KMS-11 (cell line): ENCODE data around the gene BEST4.

ENCODE experiments used
- H2AFZ ChIP-seq: fragments of 200-600 bp; sonication (generic); 2 replicates; pipeline ENCODE4 v1.6.1; 2016; ENCODE audit warnings: antibody characterized with exemption, mixed run types, low read depth
- H3K27ac ChIP-seq: fragments of 200-600 bp; sonication (generic); 2 replicates; pipeline ENCODE4 v1.6.1; 2016; ENCODE audit warnings: mild to moderate bottlenecking, mixed run types
- H3K27me3 ChIP-seq: fragments of 200-600 bp; sonication (generic); 2 replicates; pipeline ENCODE4 v1.6.1; 2017; ENCODE audit warnings: mild to moderate bottlenecking, low read depth, mixed run types, moderate library complexity; ENCODE audit not compliant: insufficient read depth
- H3K36me3 ChIP-seq: fragments of 200-600 bp; sonication (generic); 2 replicates; pipeline ENCODE4 v1.6.1; 2017; ENCODE audit warnings: mild to moderate bottlenecking, mixed run types; ENCODE audit not compliant: insufficient read depth
- H3K4me1 ChIP-seq: fragments of 200-600 bp; sonication (generic); 2 replicates; pipeline ENCODE4 v1.6.1; 2016; ENCODE audit warnings: mild to moderate bottlenecking, low read depth, mixed run types; ENCODE audit not compliant: poor library complexity, severe bottlenecking
- H3K4me2 ChIP-seq: fragments of 200-600 bp; sonication (generic); 2 replicates; pipeline ENCODE4 v1.7.0; 2016; ENCODE audit warnings: mild to moderate bottlenecking, mixed run types
- H3K4me3 ChIP-seq: fragments of 200-600 bp; sonication (generic); IDR thresholded peaks from 2 replicates; pipeline ENCODE4 v1.6.1; 2017; ENCODE audit warnings: low read depth, low read length, mixed read lengths; ENCODE audit not compliant: insufficient read depth
- H3K79me2 ChIP-seq: fragments of 200-600 bp; sonication (generic); 2 replicates; pipeline ENCODE4 v1.6.1; 2016; ENCODE audit warnings: low read depth, mixed run types; ENCODE audit not compliant: insufficient read depth
- H3K9ac ChIP-seq: fragments of 200-600 bp; sonication (generic); 2 replicates; pipeline ENCODE4 v1.6.1; 2016; ENCODE audit warnings: mild to moderate bottlenecking, mixed run types
- H4K20me1 ChIP-seq: fragments of 200-600 bp; sonication (generic); 2 replicates; pipeline ENCODE4 v1.6.1; 2016; ENCODE audit warnings: mild to moderate bottlenecking, mixed run types; ENCODE audit not compliant: insufficient read depth
- CTCF ChIP-seq: fragments of 200-600 bp; sonication (generic); conservative IDR thresholded peaks from 2 replicates; pipeline ENCODE4 v1.6.1; 2017; ENCODE audit warnings: low read depth, mild to moderate bottlenecking, antibody characterized with exemption, low read length, moderate library complexity, mixed read lengths

Gene BEST4

GRCh38 chr1:44806704-44807363 lies 18.9 kb upstream of the BEST4 start, which contains the start of gene DYNLT4:
TSS of gene DYNLT4 (minus strand) at chr1:44807351. CDS start at chr1:44806668, 683 bp downstream.
- Histone ChIP-seq H3K27me3 (no peaks in the 10 kb centered on the region), H3K36me3 (no peaks in the 10 kb centered on the region), H3K79me2 (0 out of 2 replicates have a peak, but pooled peaks cover 4% of the 10 kb centered on the region), H3K27ac (peak within 1 kb of the TSS; percentile 90), H3K4me2 (peak within 1 kb of the TSS; percentile 56), H4K20me1 (no peaks in the 10 kb centered on the region), H3K4me1 (peaks cover 64% of the 10 kb centered on the region), H3K9ac (peak within 1 kb of the TSS; percentile 16; the same call in 1 of the 2 replicates), H2AFZ (no peak within 1 kb of the TSS), H3K4me3 (no peak within 1 kb of the TSS)
- TF ChIP-seq CTCF, result no peak

DNA sequence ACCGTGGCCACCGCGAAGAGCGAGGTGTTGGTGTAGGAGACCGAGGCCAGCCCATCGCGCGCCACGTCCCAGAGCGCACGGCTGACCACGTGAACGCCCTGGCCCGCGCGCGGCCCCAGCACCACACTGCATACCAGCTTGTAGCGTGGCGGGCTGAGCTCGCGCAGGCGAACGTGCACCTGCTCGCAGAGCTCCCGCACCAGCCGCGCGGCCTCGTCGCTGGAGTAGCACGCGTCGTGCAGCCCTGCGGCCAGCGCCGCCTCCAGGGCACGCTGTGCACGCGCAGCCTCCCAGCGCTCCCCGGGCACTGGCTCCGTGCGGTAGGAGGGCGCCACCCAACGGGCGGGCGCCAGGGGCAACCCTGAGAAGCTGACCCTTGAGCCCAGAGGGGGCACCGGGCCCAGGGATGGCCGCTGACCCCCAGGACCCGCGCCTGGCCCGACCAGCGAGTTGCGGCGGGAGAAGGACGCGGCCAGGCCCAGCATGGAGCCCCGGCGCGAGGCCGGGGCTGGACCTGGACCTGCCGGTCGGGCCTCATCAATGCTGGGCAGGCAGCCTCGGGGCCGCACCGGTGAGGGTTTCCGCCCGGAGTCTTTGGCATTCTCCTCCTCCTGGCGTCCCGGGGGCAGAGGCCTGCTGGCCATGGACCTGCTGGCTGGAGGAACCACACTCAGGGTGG lies 18.2 kb upstream of the BEST4 start:
- H3K27ac ChIP-seq, result peak overlapping the region; percentile 90
- no peaks in the 10 kb centered on the region for H4K20me1 ChIP-seq
- no peak overlapping the region for H3K4me3 ChIP-seq
- H3K4me2 ChIP-seq, result no peak overlapping the region
- no peak overlapping the region for H2AFZ ChIP-seq
- 0 out of 2 replicates have a peak, but pooled peaks cover 4% of the 10 kb centered on the region for H3K79me2 ChIP-seq
- H3K4me1 ChIP-seq, result peaks cover 61% of the 10 kb centered on the region
- TF ChIP-seq CTCF, result no peak
- no peaks in the 10 kb centered on the region for H3K36me3 ChIP-seq
- no peak overlapping the region for H3K9ac ChIP-seq
- no peaks in the 10 kb centered on the region for H3K27me3 ChIP-seq

GRCh38 chr1:44805311-44806024 lies 17.5 kb upstream of the BEST4 start:
- Histone ChIP-seq H3K9ac (no peak overlapping the region), H4K20me1 (no peaks in the 10 kb centered on the region), H3K36me3 (no peaks in the 10 kb centered on the region), H3K27me3 (no peaks in the 10 kb centered on the region), H3K4me3 (no peak overlapping the region), H3K27ac (no peak overlapping the region), H3K4me2 (no peak overlapping the region), H3K79me2 (peaks cover 10% of the 10 kb centered on the region), H3K4me1 (peaks cover 54% of the 10 kb centered on the region), H2AFZ (no peak overlapping the region)
- no peak for TF ChIP-seq CTCF

- no peak overlapping the region for H3K9ac ChIP-seq
- H2AFZ ChIP-seq, result no peak overlapping the region
- H3K4me1 ChIP-seq, result peaks cover 44% of the 10 kb centered on the region
- no peaks in the 10 kb centered on the region for H3K36me3 ChIP-seq
- peaks cover 12% of the 10 kb centered on the region for H3K79me2 ChIP-seq
- no peak for TF ChIP-seq CTCF
- no peak overlapping the region for H3K4me2 ChIP-seq
- no peak overlapping the region for H3K27ac ChIP-seq
- no peak overlapping the region for H3K4me3 ChIP-seq
- no peaks in the 10 kb centered on the region for H3K27me3 ChIP-seq
- H4K20me1 ChIP-seq, result no peaks in the 10 kb centered on the region
Measured at GRCh38 chr1:44803312-44804095, 15.5 kb upstream of the BEST4 start.
